Right atrium auricular region (tissue), 2 donors: ENCODE results near the gene COMMD7. TPM values are rescaled to one million over a fixed set of nuclear protein-coding genes. Genes with fewer than 3 reads are reported as not detected.

Source experiments
- DNase-seq: peaks from one replicate; pipeline ENCODE4 v3.0.0-alpha.2; 2019; ENCODE audit warnings: low spot score
- H3K27ac ChIP-seq, 2 donors: fragments of 200-600 bp; sonication (generic); 1 replicate in 1 of 2; 2 replicates in 1 of 2; pipeline ENCODE4 v1.5.1; 2016 to 2019
- H3K27me3 ChIP-seq, 2 donors: fragments of 200-600 bp; sonication (generic); one replicate each; pipeline versions ENCODE4 v1.5.1 to v1.6.0; 2017 to 2019
- H3K36me3 ChIP-seq: fragments of 200-600 bp; sonication (generic); one replicate; pipeline ENCODE4 v1.5.1; 2016
- H3K4me1 ChIP-seq, 2 donors: fragments of 200-600 bp; sonication (generic); one replicate each; pipeline versions ENCODE4 v1.5.1 to v1.6.0; 2017 to 2019
- H3K4me3 ChIP-seq, 2 donors: fragments of 200-600 bp; sonication (generic); 1 replicate in 1 of 2; 2 replicates in 1 of 2; pipeline ENCODE4 v1.5.1; 2017 to 2019; ENCODE audit warnings: mild to moderate bottlenecking in 1 of 2, moderate library complexity in 1 of 2
- H3K9me3 ChIP-seq, 2 donors: fragments of 200-600 bp; sonication (generic); one replicate each; pipeline ENCODE4 v1.5.1; 2019
- total RNA-seq, 2 donors: library from RNA; depleted of rRNA; stranded (reverse); fragments of >200 nt; gene quantifications; one replicate each; pipeline ENCODE4 v1.1.0, GENCODE V29; 2016
- TF ChIP-seq, protein P1 (sequence below), 2 donors: fragments of 200-600 bp; sonication (generic); IDR thresholded peaks; one replicate each; pipeline ENCODE4 v1.5.1; 2019; ENCODE audit warnings: antibody characterized with exemption in 2 of 2

COMMD7 gene
- total RNA-seq, 2 donors from 2014 or later, result 22.2 to 29.3 TPM

DNA sequence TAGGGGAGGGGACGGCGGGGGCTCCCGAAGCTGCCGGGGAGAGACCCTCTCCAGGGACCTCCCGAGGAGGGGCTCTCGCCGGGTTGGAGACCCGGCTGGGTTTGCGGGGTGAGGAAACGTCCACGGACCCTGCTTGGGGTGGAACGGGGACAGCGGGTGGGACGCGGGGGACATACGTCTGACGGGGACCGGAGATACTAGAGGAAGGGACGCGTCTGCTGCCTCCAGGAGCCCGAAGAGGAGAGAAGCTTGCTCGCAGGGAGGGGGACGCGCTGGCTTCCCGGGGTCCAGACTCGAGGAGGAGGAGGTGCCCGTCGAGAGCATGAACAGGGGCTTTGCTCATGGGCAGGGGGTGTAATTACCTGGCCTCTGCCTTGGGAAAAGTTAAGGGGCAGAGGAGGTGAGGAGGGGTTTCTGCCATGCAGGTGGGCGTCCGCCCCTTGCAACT is 19.5 kb upstream of the COMMD7 start:
- TF ChIP-seq, protein P1, sequence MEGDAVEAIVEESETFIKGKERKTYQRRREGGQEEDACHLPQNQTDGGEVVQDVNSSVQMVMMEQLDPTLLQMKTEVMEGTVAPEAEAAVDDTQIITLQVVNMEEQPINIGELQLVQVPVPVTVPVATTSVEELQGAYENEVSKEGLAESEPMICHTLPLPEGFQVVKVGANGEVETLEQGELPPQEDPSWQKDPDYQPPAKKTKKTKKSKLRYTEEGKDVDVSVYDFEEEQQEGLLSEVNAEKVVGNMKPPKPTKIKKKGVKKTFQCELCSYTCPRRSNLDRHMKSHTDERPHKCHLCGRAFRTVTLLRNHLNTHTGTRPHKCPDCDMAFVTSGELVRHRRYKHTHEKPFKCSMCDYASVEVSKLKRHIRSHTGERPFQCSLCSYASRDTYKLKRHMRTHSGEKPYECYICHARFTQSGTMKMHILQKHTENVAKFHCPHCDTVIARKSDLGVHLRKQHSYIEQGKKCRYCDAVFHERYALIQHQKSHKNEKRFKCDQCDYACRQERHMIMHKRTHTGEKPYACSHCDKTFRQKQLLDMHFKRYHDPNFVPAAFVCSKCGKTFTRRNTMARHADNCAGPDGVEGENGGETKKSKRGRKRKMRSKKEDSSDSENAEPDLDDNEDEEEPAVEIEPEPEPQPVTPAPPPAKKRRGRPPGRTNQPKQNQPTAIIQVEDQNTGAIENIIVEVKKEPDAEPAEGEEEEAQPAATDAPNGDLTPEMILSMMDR (IDR thresholded peaks at IDR 0.05), result no peak
- no peak for DNase-seq
- H3K36me3 ChIP-seq, result no peaks in the 10 kb centered on the region
- H3K9me3 ChIP-seq, result no peaks in the 10 kb centered on the region
- peak overlapping the region; percentile 70 to 78 for H3K4me3 ChIP-seq
- peaks cover 0 to 18% of the 10 kb centered on the region in 2 donors for H3K4me1 ChIP-seq
- H3K27me3 ChIP-seq, result no peaks in the 10 kb centered on the region
- no peak overlapping the region for H3K27ac ChIP-seq

- DNase-seq, result no peak
- peak within 1 kb of the TSS; percentile 70 to 78 for H3K4me3 ChIP-seq
- TF ChIP-seq, protein P1 (IDR thresholded peaks at IDR 0.05), result peak; percentile 14 to 36
- H3K9me3 ChIP-seq, result no peaks in the 10 kb centered on the region
- H3K27ac ChIP-seq, result no peak within 1 kb of the TSS
- no peaks in the 10 kb centered on the region for H3K36me3 ChIP-seq
- H3K27me3 ChIP-seq, result no peaks in the 10 kb centered on the region
- H3K4me1 ChIP-seq, result peaks cover 0 to 18% of the 10 kb centered on the region in 2 donors
Measured at GRCh38 chr20:32761831-32762753, 18.8 kb upstream of the COMMD7 start, which contains the start of gene DNMT3B. DNMT3B (plus strand) TSS chr20:32762385; CDS start chr20:32780324, 17,939 bp downstream.

- H3K36me3 ChIP-seq, result no peaks in the 10 kb centered on the region
- H3K27ac ChIP-seq, result no peak overlapping the region
- peaks cover 0 to 18% of the 10 kb centered on the region in 2 donors for H3K4me1 ChIP-seq
- peak overlapping the region in 1 of 2 donors; percentile 70 for H3K4me3 ChIP-seq
- H3K27me3 ChIP-seq, result no peaks in the 10 kb centered on the region
- TF ChIP-seq, protein P1 (IDR thresholded peaks at IDR 0.05), result no peak
- no peak for DNase-seq
- H3K9me3 ChIP-seq, result no peaks in the 10 kb centered on the region
Measured at GRCh38 chr20:32761417-32761830, 18.2 kb upstream of the COMMD7 start.

DNA sequence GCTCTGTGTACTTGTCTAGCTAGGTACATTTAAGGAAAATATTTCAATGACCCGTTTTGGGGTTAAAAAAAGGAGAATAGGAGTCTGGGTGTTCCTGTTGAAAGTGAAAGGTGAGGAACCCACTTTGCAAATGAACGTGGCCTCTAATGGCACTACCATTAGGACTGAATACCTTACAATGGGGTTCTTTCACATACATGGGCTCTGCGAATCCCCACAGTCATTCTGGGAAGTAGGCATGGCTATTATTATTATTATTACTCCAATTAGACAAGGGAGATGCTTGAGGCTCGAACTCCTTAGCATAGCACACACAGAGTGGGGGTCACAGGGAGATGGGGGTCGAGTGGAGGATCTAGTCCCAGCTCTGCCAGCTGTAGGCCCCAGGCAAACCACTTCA is 12.9 kb upstream of the COMMD7 start:
- TF ChIP-seq, protein P1 (IDR thresholded peaks at IDR 0.05), result no peak
- H3K9me3 ChIP-seq, result no peaks in the 10 kb centered on the region
- no peaks in the 10 kb centered on the region for H3K36me3 ChIP-seq
- no peak overlapping the region for H3K27ac ChIP-seq
- DNase-seq, result no peak
- no peak overlapping the region for H3K4me3 ChIP-seq
- no peaks in the 10 kb centered on the region for H3K27me3 ChIP-seq
- H3K4me1 ChIP-seq, result no peaks in the 10 kb centered on the region

- no peaks in the 10 kb centered on the region for H3K36me3 ChIP-seq
- no peak for DNase-seq
- H3K4me3 ChIP-seq, result no peak overlapping the region
Measured at GRCh38 chr20:32753731-32754130, 10.5 kb upstream of the COMMD7 start.

More at GRCh38 chr20:32753731-32754130, 10.5 kb upstream of the COMMD7 start:
- no peaks in the 10 kb centered on the region for H3K27me3 ChIP-seq
- no peaks in the 10 kb centered on the region for H3K4me1 ChIP-seq
- no peaks in the 10 kb centered on the region for H3K9me3 ChIP-seq
- H3K27ac ChIP-seq, result no peak overlapping the region
- TF ChIP-seq, protein P1 (IDR thresholded peaks at IDR 0.05), result no peak
